ENCODE data around the gene FBXL5.

The FBXL5 gene

DNA sequence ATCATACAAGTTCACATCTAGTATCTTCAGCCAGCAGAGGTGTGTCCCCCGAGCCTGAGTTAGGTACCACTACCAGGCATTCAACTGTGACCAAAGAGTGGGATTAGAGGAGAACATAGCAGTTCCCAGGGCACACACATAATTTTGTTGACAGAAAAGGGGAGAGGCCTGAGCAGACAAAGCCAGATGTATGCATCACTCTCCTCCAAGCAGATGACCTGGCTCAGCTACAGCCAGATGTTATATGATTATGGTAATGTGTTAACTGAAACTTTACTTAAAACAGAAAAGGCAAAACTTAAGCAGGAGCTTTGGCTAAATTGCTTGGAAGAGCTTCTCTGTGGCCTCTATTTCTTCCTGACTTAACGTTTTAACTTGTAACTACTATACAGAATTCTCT is 96.6 kb downstream of the FBXL5 start:
- no peak for DNase-seq
- Histone ChIP-seq H3K56ac (ENCODE audit: low read length) (no peak overlapping the region), H2BK15ac (replicated peaks; ENCODE audit: low read depth) (no peak overlapping the region)

GRCh38 chr4:15557786-15558550 is 97.2 kb downstream of the FBXL5 start:
- DNase-seq: no peak
- no peak overlapping the region for H3K18ac ChIP-seq (ENCODE audit: low read length)
- H3K4me3 ChIP-seq (ENCODE audit: low read length): no peak overlapping the region
- no peak overlapping the region for H4K5ac ChIP-seq (ENCODE audit: low read length)
- H3K27ac ChIP-seq (ENCODE audit: low read depth, low read length): no peak overlapping the region
- no CpG with 5 or more reads among the region's 2 CpGs for WGBS (ENCODE audit: extremely low coverage, insufficient coverage, low lambda C conversion rate)
- no peak overlapping the region for H3K23ac ChIP-seq (ENCODE audit: low read length)
- H4K8ac ChIP-seq (ENCODE audit: low read depth, low read length): no peak overlapping the region
- no peak overlapping the region for H3K4ac ChIP-seq (ENCODE audit: low read depth, low read length)
- H3K36me3 ChIP-seq (ENCODE audit: control insufficient read depth, insufficient read depth, low read length): no peaks in the 10 kb centered on the region
- no peaks in the 10 kb centered on the region for H3K27me3 ChIP-seq (ENCODE audit: insufficient read depth, low read length, poor library complexity)
- no peak overlapping the region for H2BK15ac ChIP-seq (replicated peaks; ENCODE audit: low read depth)
- no peak overlapping the region for H2BK5ac ChIP-seq (ENCODE audit: low read length)
- H3K9ac ChIP-seq (ENCODE audit: low read length): no peak overlapping the region
- no peaks in the 10 kb centered on the region for H3K4me1 ChIP-seq (ENCODE audit: control insufficient read depth, low read depth, low read length)
- H2BK120ac ChIP-seq (ENCODE audit: low read depth, low read length): no peak overlapping the region
- H3K56ac ChIP-seq (ENCODE audit: low read length): no peak overlapping the region
- H3K4me2 ChIP-seq (ENCODE audit: low read length): no peak overlapping the region
- H3K79me1 ChIP-seq (ENCODE audit: low read length): no peaks in the 10 kb centered on the region
- H2AK5ac ChIP-seq (ENCODE audit: low read length): no peak overlapping the region
- H3K79me2 ChIP-seq (ENCODE audit: control insufficient read depth, insufficient read depth, low read length): no peaks in the 10 kb centered on the region

More for the DNA sequence above, 96.6 kb downstream of the FBXL5 start:
- Histone ChIP-seq H3K79me1 (ENCODE audit: low read length) (no peaks in the 10 kb centered on the region), H2BK5ac (ENCODE audit: low read length) (no peak overlapping the region), H3K4me1 (ENCODE audit: control insufficient read depth, low read depth, low read length) (no peaks in the 10 kb centered on the region), H3K27me3 (ENCODE audit: insufficient read depth, low read length, poor library complexity) (no peaks in the 10 kb centered on the region), H4K5ac (ENCODE audit: low read length) (no peak overlapping the region), H3K27ac (ENCODE audit: low read depth, low read length) (no peak overlapping the region), H2BK120ac (ENCODE audit: low read depth, low read length) (no peak overlapping the region), H3K9ac (ENCODE audit: low read length) (no peak overlapping the region), H4K8ac (ENCODE audit: low read depth, low read length) (no peak overlapping the region), H3K4me2 (ENCODE audit: low read length) (no peak overlapping the region), H3K4ac (ENCODE audit: low read depth, low read length) (no peak overlapping the region), H3K36me3 (ENCODE audit: control insufficient read depth, insufficient read depth, low read length) (no peaks in the 10 kb centered on the region), H3K79me2 (ENCODE audit: control insufficient read depth, insufficient read depth, low read length) (no peaks in the 10 kb centered on the region), H2AK5ac (ENCODE audit: low read length) (no peak overlapping the region), H3K4me3 (ENCODE audit: low read length) (no peak overlapping the region), H3K18ac (ENCODE audit: low read length) (no peak overlapping the region), H3K23ac (ENCODE audit: low read length) (no peak overlapping the region)
- no CpG with 5 or more reads among the region's 2 CpGs for WGBS (ENCODE audit: extremely low coverage, insufficient coverage, low lambda C conversion rate)

DNA sequence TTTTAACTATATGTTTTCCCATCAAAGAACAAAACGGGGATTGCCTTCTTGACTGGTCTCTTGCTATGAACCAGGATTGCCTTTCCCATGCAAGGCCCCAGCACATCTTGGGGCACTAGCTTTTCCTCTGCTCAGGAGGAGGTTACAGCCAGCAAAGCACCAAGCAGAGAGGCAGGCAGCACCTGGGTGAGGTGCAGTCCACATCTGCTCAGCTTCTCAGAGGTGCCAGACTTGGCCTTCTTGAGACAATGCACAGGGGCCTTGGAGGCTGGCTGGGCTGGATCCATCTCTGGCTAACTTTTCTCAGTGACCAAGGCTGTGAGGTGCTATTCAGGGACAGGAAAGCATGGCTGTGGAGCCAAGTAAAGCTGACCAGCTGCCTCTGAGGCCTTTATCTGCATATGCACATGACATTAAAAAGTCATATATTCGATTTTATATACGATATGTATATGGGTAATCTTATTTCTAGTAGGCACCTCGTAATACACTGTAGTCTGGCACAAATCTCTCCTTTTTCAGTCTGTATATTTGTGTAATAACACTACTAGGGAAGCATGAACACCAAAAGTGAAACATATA is 98.6 kb downstream of the FBXL5 start:
- Histone ChIP-seq H3K4me3 (ENCODE audit: low read length) (no peak overlapping the region), H3K79me1 (ENCODE audit: low read length) (no peaks in the 10 kb centered on the region), H2BK5ac (ENCODE audit: low read length) (no peak overlapping the region), H3K56ac (ENCODE audit: low read length) (no peak overlapping the region), H4K8ac (ENCODE audit: low read depth, low read length) (no peak overlapping the region), H3K4me1 (ENCODE audit: control insufficient read depth, low read depth, low read length) (no peaks in the 10 kb centered on the region), H2AK5ac (ENCODE audit: low read length) (no peak overlapping the region), H2BK120ac (ENCODE audit: low read depth, low read length) (no peak overlapping the region), H3K18ac (ENCODE audit: low read length) (no peak overlapping the region), H3K27me3 (ENCODE audit: insufficient read depth, low read length, poor library complexity) (no peaks in the 10 kb centered on the region), H3K9ac (ENCODE audit: low read length) (no peak overlapping the region), H3K79me2 (ENCODE audit: control insufficient read depth, insufficient read depth, low read length) (no peaks in the 10 kb centered on the region), H3K4me2 (ENCODE audit: low read length) (no peak overlapping the region), H3K36me3 (ENCODE audit: control insufficient read depth, insufficient read depth, low read length) (no peaks in the 10 kb centered on the region), H2BK15ac (replicated peaks; ENCODE audit: low read depth) (no peak overlapping the region), H3K27ac (ENCODE audit: low read depth, low read length) (no peak overlapping the region), H4K5ac (ENCODE audit: low read length) (no peak overlapping the region), H3K23ac (ENCODE audit: low read length) (no peak overlapping the region), H3K4ac (ENCODE audit: low read depth, low read length) (no peak overlapping the region)
- no peak for DNase-seq
- WGBS (ENCODE audit: extremely low coverage, insufficient coverage, low lambda C conversion rate): no CpG with 5 or more reads among the region's 4 CpGs
